GM19452 (cell line): ENCODE data around the gene CHST7.

Experiments
- ATAC-seq: cut with Tn5 transposase; IDR thresholded peaks from one replicate; pipeline ENCODE4 v1.9.1; 2021; ENCODE audit not compliant: unreplicated experiment

The CHST7 gene

DNA sequence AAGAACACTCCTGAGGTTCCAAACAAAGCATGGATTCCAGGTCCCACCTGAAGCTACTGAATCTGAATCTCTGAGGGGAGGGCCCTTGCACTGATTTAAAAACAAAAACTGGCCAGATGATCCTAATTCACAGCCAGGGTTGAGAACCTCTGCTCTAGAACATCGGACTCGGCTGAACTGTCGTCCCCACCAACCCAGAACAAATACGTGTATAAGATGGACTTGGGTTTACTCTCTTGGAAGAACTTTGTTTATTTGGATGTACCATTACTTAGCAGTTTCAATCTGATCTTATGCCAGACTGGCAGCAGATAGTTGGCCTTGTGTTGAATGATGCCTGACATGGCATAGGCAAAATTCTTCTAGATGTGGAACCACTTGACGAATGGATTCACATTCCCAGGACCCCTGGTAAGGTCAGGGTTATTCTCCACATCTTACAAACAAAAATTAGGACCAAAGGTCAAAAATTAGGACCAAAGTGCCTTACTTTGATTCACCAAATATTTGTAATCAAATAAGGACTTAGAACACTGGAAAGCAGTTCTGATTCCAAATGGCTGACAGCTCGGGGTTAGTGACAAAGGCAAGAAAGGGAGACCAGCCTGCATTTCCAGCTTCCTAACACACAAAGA, 29.0 kb downstream of the CHST7 start:
- ATAC-seq, result no peak

DNA sequence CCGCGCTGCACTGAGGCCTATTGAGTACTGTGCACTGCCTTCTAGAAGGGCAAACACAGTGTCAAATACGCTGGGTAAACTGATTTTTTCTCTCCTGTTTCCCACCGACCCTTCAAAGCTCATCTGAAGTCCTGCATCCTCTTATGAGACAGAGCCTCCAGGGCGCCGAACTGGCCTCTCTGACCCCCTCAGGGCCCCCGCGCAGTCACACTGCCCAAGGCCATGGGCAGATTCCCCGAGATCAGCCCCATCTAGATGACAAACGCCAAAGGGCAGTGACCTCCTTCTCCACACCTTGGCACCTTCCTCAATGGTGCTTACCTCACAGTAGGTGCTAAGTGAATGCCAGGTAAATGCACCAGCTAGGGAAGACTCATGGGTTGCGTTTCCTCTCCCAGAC, 34.4 kb downstream of the CHST7 start:
- no peak for ATAC-seq

DNA sequence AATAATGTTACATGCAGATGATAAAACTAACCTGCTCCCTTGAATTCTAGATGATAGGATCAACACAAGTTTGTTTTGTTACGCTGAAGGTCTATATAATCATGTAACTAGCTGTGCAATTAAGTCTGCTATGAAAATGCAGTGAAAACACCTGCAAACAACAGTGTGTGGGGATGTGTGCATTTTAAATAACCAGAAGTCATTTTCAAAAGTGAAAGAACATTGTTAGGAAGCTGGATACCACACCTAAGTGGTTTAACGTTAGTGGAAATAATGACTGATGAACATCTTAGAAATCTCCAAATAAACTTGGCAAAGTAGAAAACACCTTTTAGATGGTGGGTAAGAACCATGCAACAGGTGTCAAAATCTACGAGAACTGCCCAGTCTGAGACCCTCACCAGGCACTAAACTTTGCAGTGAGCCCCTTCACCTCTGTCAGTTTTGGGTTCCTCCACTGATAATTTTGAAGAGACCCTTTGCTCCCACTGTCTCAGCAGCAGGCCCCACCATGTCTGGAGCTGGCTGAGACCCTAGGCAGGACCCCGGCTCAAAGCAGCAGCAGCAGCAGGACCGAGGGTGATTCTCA, 36.6 kb downstream of the CHST7 start:
- ATAC-seq, result no peak

DNA sequence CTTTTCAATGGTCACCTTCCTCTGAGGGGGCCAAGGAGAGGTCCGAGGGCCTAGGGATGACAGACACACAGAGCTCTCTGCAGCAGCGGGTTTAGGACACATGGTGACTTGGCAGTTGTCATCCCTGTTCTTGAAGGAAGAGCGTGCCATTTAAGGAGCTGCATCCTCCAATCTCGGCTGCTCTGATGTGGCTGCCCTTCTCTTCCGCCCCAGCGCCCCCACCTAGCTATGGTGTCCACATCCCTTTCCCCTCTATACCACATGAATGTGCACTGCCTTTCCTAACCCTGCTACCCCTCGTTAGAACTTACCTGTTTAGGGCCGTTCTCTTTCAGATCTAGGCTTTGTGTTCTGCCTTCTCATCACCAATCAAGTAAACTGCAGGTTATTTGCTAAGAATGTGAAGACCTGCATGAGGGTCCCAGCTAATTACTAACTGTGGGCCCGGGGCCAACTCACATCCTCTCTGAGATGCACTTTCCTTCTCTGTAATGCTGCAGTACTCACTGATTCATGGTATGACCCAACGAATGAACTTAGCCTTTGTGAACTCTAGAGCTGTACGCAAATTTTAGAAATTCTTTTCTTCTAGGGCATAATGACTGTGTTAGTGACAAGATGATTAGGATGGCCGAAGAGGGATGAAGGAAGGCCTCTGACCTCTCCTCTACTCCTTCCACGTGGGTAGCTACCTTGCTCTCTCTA, 38.2 kb downstream of the CHST7 start:
- ATAC-seq, result no peak

DNA sequence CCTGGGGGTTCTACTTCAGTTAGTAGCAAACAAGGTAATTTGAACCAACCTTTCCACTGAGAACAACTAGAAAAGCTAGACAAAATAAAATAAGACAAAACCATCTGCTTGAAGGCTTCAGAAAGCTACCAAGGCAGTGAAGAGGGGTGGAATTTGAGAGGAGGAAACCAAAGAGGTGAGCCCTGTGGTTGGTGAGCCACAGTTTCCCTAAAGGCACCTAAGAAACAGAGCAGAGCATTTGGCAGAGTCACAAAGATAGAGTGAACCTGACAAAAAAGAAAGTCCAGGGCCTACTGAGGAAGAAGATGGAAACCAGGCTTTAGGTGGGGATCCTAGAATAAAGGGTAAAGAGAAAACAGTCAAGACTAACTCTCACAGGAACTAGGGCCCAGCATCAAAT, 44.3 kb downstream of the CHST7 start:
- no peak for ATAC-seq

DNA sequence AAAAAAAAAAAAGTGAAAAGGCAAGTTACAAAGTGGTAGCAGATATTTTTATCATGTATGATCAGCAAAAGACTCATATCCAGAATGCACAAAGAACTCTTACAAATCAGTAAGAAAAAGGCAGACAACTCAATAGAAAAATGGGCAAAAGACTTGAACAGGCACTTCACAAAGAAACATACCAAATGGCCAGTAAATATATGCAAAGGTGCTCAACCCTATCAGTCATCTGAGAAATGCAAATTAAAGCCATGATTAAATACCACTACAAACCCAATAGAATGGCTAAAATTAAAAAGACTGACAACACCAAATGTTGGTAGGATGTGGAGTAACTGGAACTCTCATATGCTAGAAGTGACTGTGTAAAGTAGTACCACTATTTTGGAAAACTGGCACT, 45.4 kb downstream of the CHST7 start:
- ATAC-seq, result no peak

DNA sequence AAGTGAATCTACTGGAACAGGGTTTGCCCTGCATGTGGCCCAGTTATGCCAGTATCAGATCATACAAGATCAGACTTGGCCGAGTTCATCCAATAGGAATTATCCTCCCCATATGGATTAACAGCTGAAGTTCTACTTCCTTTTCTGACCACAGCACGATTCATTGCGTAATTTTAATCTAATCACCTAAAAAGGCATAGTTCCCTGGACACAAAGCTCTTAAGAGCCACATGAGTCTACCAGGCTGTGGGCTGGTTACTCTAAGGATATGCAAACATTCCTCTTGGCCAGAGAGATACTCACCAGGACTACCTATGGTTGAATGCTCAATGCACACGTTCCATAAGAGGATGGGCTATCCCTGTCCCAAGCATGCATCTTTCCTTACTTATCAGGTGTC, 46.9 kb downstream of the CHST7 start:
- no peak for ATAC-seq

DNA sequence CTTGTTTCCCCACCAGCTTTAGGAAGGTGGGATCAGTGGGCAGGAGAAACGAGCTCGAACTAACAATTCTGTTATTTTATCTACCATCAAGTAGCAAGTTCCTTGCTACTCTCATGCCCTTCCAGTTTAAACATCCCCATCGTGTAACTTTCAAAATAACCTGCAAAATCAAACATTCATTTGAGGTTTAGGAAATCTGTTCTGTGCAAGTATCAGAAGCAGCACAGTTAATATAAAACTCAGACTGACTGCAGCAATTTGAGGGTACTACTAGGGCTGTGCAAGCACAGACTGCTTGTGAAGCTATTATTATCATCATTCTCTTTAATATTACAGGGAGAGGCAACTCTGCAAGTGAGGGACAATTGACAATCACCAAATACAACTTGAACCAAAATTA, 48.0 kb downstream of the CHST7 start:
- no peak for ATAC-seq

DNA sequence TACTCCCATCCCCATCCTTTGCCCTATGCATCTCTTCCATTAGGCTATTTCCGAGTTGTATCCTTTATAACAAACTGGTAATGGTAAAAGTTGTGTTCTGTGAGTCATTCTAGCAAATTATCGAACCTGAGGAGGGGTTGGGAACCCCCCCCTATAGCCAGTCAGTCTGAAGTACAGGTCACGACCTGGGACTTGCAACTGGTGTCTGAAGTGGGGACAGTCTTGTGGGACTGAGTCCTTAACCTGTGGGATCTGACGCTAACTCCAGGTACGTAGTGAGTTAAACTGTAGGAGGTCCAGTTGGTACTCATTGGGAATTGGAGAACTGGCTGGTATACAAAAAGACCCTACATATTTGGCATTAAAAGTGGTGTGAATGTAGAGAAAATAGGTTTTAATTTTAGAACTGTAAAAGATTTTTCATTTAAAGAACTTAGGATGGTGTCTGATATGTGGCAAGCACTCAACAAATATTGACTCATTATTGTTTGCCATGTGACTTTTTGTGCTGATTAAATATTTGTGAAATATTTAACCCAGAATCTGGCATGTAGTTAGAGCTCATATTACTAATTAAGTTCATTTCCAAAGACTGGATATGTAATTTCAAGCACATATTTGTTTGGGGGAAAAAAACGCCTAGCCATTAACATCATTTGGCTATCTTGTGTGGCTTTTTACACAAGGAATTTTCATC, 50.7 kb downstream of the CHST7 start:
- ATAC-seq, result no peak

DNA sequence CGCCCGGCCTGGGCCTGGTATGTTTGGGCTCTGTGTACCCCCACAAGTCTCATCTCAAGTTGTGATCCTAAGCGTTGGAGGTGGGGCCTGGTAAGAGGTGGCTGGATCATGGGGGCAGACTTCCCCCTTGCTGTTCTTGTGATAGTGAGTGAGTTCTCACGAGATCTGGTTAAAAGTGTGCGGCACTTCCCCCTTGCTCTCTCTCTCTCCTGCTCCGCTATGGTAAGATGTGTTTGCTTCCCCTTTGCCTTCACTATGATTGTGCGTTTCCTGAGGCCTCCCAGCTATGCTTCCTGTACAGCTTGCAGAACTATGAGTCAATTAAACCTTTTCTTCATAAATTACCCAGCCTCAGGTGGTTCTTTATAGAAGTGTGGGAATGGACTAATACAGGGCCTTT, 53.0 kb downstream of the CHST7 start:
- no peak for ATAC-seq

DNA sequence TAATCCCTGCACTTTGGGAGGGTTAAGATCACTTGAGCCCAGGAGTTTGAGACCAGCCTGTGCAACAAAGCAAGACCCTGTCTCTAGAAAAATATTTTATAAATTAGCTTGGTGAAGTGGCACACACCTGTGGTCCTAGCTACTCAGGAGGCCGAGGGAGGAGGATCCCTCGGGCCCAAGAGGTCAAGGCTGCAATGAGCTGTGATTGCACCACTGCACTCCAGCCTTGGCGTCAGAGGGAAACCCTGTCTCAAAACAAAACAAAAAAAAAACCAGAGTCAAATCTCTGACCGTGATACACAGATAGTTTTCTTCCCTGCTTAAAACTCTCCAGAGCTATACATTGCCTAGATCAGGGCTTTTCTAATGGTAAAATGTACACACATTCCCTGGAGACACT, 53.5 kb downstream of the CHST7 start:
- no peak for ATAC-seq

DNA sequence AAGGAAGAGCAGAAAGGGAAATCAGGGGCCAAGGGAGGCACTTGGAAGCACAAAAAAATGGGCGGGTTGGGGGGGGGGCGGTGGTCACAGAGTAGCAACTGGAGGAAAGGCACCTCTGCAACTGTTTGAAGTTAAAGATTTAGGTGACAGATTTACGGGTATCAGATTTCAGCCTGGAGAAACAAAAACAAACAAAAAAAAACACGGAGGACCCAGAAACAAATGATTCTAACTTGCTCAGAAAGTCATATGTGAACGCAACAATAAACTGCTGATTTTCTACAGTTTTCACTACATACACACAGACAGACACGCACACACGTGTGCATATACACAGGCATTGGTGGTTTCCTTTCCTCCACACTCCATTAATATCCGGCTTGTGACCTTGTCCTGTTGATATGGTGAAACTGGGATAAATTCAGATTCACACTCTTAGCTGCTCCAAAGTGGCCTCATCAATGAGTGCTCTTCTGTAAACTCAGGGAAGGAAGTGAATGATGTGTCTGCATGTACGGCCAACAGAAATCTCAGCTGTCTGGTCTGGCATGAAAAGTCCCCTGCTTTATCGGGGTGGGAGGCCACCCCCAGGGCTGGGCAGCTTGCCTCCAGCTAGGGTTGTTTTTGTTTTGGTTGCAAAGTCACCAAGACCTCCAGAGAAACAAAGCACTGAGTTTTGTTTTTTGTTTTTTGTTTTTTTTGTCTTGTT, 54.3 kb downstream of the CHST7 start:
- ATAC-seq, result no peak

DNA sequence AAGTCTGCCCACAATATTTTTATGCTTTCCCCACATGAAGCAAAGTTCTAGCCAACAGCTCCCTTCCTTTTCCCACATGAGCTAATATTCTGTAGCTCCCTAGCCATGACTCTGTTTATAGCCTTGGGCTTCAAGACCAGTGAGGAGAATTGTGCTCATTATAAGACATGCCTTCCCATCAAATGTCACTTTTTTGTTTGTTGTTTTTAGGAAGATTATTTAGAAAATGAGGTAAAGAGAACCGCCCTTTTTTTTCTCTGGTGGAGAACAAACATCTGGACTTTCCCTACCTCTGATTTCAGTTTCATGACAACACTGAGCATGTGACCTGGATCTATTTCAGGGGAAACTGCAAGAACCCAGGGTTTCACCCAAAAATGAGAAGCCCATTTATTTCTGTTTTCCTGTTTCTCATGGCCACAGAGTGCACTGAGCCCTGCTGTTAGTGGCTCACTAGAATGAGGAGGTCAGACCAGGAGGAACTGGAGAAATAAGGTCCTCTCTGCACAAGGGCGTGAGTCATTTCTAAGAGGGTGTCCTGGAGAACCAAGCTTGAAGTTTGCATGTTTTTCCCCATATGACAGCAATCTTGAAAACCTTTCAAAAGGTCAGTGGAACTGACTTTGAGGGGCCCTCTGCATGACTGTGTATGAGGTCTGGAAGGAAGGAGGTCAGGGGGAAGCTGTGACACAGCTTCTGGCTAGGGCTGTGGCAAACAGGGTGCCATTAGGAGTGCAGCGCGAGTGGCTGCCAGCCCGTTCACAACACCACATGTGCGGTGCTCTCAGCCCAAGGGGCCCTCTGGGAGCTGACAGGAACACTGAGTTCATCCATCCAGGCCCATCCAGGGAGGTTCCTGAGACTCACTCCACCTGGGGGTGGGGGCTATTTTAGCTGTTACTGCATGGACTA, 55.2 kb downstream of the CHST7 start:
- ATAC-seq, result peak; percentile 85

DNA sequence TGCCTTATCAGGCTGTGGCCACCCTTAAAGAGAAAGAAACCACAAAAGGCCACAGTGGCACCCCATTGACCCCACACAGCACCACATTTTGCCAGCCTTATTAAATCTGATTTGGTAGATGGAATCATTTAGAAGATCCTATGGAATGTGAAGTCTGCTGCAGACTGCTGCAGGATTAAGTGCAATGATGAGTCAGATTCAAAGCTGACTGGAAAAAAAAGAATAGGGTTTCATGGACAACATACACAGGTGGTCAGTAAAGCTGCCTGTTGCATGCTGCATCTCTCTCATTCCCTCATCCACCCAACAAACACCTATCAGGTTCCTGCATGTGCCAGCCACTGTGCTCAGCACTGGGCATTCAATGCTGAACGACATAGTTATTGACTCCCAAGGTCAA, 56.6 kb downstream of the CHST7 start:
- no peak for ATAC-seq

DNA sequence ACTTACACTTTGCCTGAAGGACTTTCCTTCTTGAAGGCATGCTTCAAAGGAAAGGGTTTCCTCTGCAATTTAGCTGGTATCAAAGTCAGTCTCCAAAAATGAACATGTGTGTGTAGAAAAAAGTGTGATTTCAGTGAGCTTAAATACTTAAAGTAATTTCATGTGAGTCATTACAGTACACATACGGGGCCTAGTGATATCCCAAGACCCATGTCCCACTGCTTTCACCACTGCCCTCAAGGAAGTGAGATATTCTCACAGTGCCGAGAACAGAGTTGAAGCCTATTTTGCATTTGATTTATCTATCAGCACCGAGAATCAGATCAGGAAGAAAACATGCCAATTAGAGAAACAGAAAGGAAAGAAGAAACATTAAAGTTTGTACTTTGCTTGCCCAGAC, 61.0 kb downstream of the CHST7 start:
- ATAC-seq, result no peak

DNA sequence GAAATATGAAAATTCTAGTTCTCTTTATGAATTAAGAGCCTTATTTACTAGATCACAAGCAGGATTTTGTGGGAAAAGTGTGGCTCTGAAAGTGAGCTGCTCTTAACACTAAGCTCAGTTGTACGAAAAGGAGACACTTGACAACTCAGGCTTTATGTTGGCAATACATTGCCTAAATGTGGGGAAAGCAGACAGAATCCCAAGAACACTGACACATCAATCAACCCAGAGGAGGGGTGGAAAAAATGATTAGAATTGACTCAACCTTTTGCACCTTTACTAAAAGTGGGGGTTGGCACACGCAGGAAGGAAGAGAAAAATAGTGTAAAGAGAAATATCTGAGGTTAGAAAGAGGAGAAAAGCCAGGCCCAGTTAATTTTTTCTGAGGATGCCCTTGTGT, 61.6 kb downstream of the CHST7 start:
- no peak for ATAC-seq

DNA sequence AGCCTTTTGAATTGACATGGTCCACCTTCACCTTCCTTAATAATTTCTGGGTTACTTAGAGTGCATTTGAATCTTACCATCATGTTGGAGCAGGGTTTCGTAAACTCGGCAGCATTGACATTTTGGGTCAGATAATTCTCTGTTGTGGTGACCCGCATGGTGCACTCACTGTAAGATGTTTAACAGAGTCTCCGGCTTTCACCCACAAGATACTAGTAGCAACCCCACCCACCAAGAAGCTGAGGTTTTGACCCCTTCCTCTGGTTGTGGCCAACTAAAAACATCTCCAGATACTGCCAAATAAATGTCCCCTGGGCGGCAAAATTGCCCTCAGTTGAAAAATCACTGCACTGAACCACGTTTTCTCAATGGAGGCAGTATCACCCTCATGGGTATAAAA, 62.7 kb downstream of the CHST7 start:
- ATAC-seq, result no peak

DNA sequence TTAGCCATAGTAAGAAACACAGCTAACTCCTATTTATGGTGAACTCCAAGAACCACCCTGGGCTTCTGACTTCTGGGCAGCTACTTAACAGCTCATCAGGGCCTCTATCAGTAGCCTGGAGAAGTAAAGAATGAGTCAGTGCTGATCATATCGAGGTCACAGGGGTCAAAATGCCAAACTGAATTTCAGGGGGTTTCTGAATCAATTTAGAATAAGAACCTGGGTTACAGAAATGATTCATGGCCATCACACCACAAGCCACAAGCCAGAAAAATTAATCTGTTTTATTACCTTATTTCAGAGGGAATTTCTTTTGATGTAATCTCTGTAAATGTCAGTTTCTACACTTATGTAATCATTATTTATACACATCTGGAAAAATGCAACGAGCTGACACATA, 64.4 kb downstream of the CHST7 start:
- peak; percentile 56 for ATAC-seq

DNA sequence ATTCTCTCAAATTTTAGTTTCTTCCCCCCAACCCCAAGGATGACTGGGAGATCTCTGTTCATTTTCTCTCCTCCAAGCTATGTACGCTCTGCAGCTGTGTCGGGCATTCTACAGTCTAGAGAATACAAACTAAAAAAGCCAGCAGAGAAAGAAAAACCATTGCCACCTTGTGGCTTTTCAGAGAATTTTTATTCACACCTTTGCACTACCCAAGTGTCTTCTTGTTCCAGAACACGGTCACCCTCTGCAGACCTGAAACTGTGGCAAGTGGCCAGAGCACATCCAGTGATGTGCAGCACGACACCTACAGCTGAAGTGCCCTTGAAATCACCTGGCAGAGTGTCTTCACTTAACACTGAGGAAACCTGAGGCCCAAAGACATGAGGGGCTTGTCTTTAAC, 68.6 kb downstream of the CHST7 start:
- ATAC-seq, result peak; percentile 48

DNA sequence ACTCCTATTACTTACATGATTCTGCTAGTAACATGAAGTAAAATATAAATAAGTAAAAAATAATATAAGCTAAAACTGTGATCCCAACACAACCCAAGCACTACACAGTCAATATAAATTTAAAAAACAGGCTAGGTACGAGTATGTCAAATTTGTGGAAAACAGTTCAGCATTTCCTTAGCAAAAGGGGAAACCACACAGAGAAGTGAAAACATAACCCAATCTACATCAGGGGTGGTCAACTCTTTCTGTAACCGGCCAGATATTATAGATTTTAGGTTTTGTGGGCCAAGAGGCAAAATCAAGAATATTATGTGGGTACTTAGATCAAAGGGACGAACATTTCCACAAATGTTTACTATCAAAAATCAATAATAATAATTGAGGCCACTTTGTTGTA, 70.1 kb downstream of the CHST7 start:
- ATAC-seq, result no peak
